H1 (cell line): ENCODE data around the gene CRHR2. TPM values are rescaled to one million over a fixed set of nuclear protein-coding genes. Genes with fewer than 3 reads are reported as not detected.

Experiments
- CHD7 ChIP-seq: fragments of 300-600 bp; sonication (generic); IDR thresholded peaks from 2 replicates; pipeline ENCODE4 v1.7.1; 2012; ENCODE audit warnings: low read length, moderate library complexity, mild to moderate bottlenecking, inconsistent platforms; ENCODE audit not compliant: insufficient replicate concordance
- CTBP2 ChIP-seq: IDR thresholded peaks from 2 replicates; pipeline ENCODE4 v1.7.0; 2011; ENCODE audit warnings: borderline replicate concordance, mild to moderate bottlenecking, moderate library complexity, mixed read lengths, low read length; ENCODE audit not compliant: insufficient read depth, insufficient read length
- FOSL1 ChIP-seq: IDR thresholded peaks from 2 replicates; pipeline ENCODE4 v1.6.1; 2011; ENCODE audit warnings: mild to moderate bottlenecking, low read depth, low read length, moderate library complexity; ENCODE audit not compliant: insufficient read depth
- KDM1A ChIP-seq: fragments of 200-600, 300-600 bp; sonication (generic); IDR thresholded peaks from 2 replicates; pipeline ENCODE4 v1.7.1; 2016; ENCODE audit warnings: mild to moderate bottlenecking, low read length, borderline replicate concordance
- RXRA ChIP-seq: IDR thresholded peaks from 2 replicates; pipeline ENCODE4 v1.6.1; 2011; ENCODE audit warnings: low read depth, mild to moderate bottlenecking, low read length, moderate library complexity; ENCODE audit not compliant: insufficient read depth
- SAP30 ChIP-seq: fragments of 300-600 bp; sonication (generic); IDR thresholded peaks from 2 replicates; pipeline ENCODE4 v1.7.1; 2012; ENCODE audit warnings: low read length, moderate library complexity, mild to moderate bottlenecking, inconsistent platforms; ENCODE audit not compliant: insufficient read depth, insufficient replicate concordance
- SIRT6 ChIP-seq: IDR thresholded peaks from one replicate; pipeline ENCODE4 v1.7.1; 2012; ENCODE audit warnings: low read length, inconsistent platforms
- SP4 ChIP-seq: IDR thresholded peaks from 2 replicates; pipeline ENCODE4 v1.6.1; 2012; ENCODE audit warnings: low read length, inconsistent platforms
- TBP ChIP-seq: IDR thresholded peaks from 2 replicates; pipeline ENCODE4 v1.6.1; 2011; ENCODE audit warnings: low read depth, low read length, improper control_type of control experiment
- TCF12 ChIP-seq: IDR thresholded peaks from 2 replicates; pipeline ENCODE4 v1.6.1; 2011; ENCODE audit warnings: low read depth, mild to moderate bottlenecking, low read length
- USF2 ChIP-seq: IDR thresholded peaks from 2 replicates; pipeline ENCODE4 v1.6.1; 2011; ENCODE audit warnings: low read length, improper control_type of control experiment
- polyA plus RNA-seq, 7 experiments: library from polyadenylated mRNA; depleted of rRNA in 3 of 7; stranded (reverse) in 5 of 7; unstranded in 2 of 7; fragments of >200 nt in 5 of 7; fragments of 200-250 nt in 2 of 7; gene quantifications; 1 replicate in 5 of 7; 2 replicates in 1 of 7; 4 replicates in 1 of 7; pipeline versions ENCODE4 v1.2.1 to v1.2.3, GENCODE V29; 2011 to 2013; ENCODE audit warnings: missing spikeins in 2 of 7, mixed read lengths in 2 of 7
- total RNA-seq: library from RNA; stranded (reverse); fragmentation: NEBNext Ultra II Directional; extraction: Animal tissue kit (Norgen Biotek cat#: 25700); gene quantifications from 2 replicates; pipeline ENCODE4 v1.2.1, GENCODE V29; 2021

CRHR2 gene
- total and polyA plus RNA-seq, 2 of the 8 experiments (the other 6 are each of a cell fraction or from before 2014, with no cell fraction given): 0.37 to 1.3 TPM

GRCh38 chr7:30698481-30698880 is 16.2 kb upstream of the CRHR2 start (continued):
- TF ChIP-seq CHD7 (no peak), SAP30 (no peak), SP4 (no peak), RXRA (no peak), KDM1A (no peak), USF2 (no peak), FOSL1 (no peak), TBP (no peak), CTBP2 (no peak), SIRT6 (no peak), TCF12 (no peak)
